M059J (cell line): ENCODE results near the gene PTPRK. TPM values are rescaled to one million over a fixed set of nuclear protein-coding genes. Genes with fewer than 3 reads are reported as not detected.
"Not testable (repeated sequence)": the region's sequence is repeated elsewhere in the genome, so short reads cannot be mapped to it uniquely, and the experiment has no call there.

ENCODE experiments used
- DNase-seq: peaks from one replicate; pipeline ENCODE4 v3.0.0-alpha.2; 2012; ENCODE audit warnings: low read depth
- total RNA-seq: library from RNA; depleted of rRNA; stranded (reverse); fragments of >200 nt; shearing (Covaris generic); gene quantifications from 2 replicates; pipeline ENCODE4 v1.2.3, GENCODE V29; 2014

Gene PTPRK
- total RNA-seq, 1 experiment from 2014 or later, result 71.7 TPM

- no peak for DNase-seq
These were observed 495.4 kb downstream of the PTPRK start for GRCh38 chr6:128024969-128025368.

GRCh38 chr6:128024046-128024445 is 496.4 kb downstream of the PTPRK start:
- DNase-seq, result no peak

- DNase-seq, result no peak
These were observed 501.6 kb downstream of the PTPRK start for GRCh38 chr6:128018821-128019220.

GRCh38 chr6:128017288-128017687 is 503.1 kb downstream of the PTPRK start:
- no peak for DNase-seq

GRCh38 chr6:128007658-128008057 is 512.7 kb downstream of the PTPRK start:
- no peak for DNase-seq

GRCh38 chr6:128005009-128005408 is 515.4 kb downstream of the PTPRK start:
- DNase-seq, result peak; percentile 17

- DNase-seq, result no peak
These were observed 520.0 kb downstream of the PTPRK start for GRCh38 chr6:128000363-128000762.

GRCh38 chr6:127998985-127999384 is 521.4 kb downstream of the PTPRK start:
- DNase-seq, result no peak

- DNase-seq, result no peak
These were observed 522.8 kb downstream of the PTPRK start for GRCh38 chr6:127997496-127998164.

GRCh38 chr6:127996925-127997324 is 523.5 kb downstream of the PTPRK start:
- DNase-seq, result no peak

- DNase-seq, result no peak
These were observed 528.3 kb downstream of the PTPRK start for GRCh38 chr6:127992144-127992543.

GRCh38 chr6:127990074-127990473 is 530.3 kb downstream of the PTPRK start:
- no peak for DNase-seq

- no peak for DNase-seq
These were observed 539.4 kb downstream of the PTPRK start for GRCh38 chr6:127980996-127981395.

GRCh38 chr6:127978185-127978584 is 542.2 kb downstream of the PTPRK start:
- not testable (repeated sequence) for DNase-seq

- no peak for DNase-seq
These were observed 543.6 kb downstream of the PTPRK start for GRCh38 chr6:127976796-127977195.

GRCh38 chr6:127976111-127976510 is 544.3 kb downstream of the PTPRK start:
- no peak for DNase-seq

GRCh38 chr6:127972815-127973214 is 547.6 kb downstream of the PTPRK start:
- DNase-seq, result peak; percentile 27

- peak; percentile 95 for DNase-seq
These were observed 548.4 kb downstream of the PTPRK start for GRCh38 chr6:127971945-127972391.

- DNase-seq, result no peak
These were observed 549.0 kb downstream of the PTPRK start for GRCh38 chr6:127971386-127971785.

- DNase-seq, result no peak
These were observed 550.7 kb downstream of the PTPRK start for GRCh38 chr6:127969701-127970100.

- DNase-seq, result no peak
These were observed 552.0 kb downstream of the PTPRK start for GRCh38 chr6:127968394-127968793.

- DNase-seq, result no peak
These were observed 552.7 kb downstream of the PTPRK start for GRCh38 chr6:127967708-127968107.

- DNase-seq, result peak; percentile 59
These were observed 553.8 kb downstream of the PTPRK start for GRCh38 chr6:127966616-127967015.

GRCh38 chr6:127963495-127963894 is 556.9 kb downstream of the PTPRK start:
- no peak for DNase-seq
